GM23338 (cell line): ENCODE results near the gene ABCF1. TPM values are rescaled to one million over a fixed set of nuclear protein-coding genes. Genes with fewer than 3 reads are reported as not detected.

Experiments used
- ATAC-seq: fragments of 200-7000 bp; cut with Tn5 transposase; 3 replicates; pipeline ENCODE4 v1.9.1; 2020
- DNase-seq: peaks from one replicate; pipeline ENCODE4 v3.0.0-alpha.2; 2015; ENCODE audit warnings: low spot score
- H2AFZ ChIP-seq: fragments of 200-600 bp; sonication (generic); 2 replicates; pipeline ENCODE4 v1.8.0; 2016; ENCODE audit warnings: antibody characterized with exemption, mild to moderate bottlenecking, moderate library complexity
- H3F3A ChIP-seq: fragments of 200-600 bp; sonication (generic); replicated peaks from 2 replicates; pipeline ENCODE4 v1.8.0; 2017; ENCODE audit warnings: antibody characterized with exemption, mixed run types, low read depth
- H3K27ac ChIP-seq: fragments of 200-600 bp; sonication (generic); 2 replicates; pipeline ENCODE4 v1.6.1; 2016; ENCODE audit warnings: low read depth
- H3K27me3 ChIP-seq: fragments of 200-600 bp; sonication (generic); 2 replicates; pipeline ENCODE4 v1.8.0; 2016; ENCODE audit warnings: mild to moderate bottlenecking, mixed run types, moderate library complexity; ENCODE audit not compliant: insufficient read depth
- H3K36me3 ChIP-seq: fragments of 200-600 bp; sonication (generic); 2 replicates; pipeline ENCODE4 v1.8.0; 2016; ENCODE audit warnings: mild to moderate bottlenecking; ENCODE audit not compliant: insufficient read depth
- H3K4me1 ChIP-seq: fragments of 200-600 bp; sonication (generic); 2 replicates; pipeline ENCODE4 v1.8.0; 2016; ENCODE audit warnings: mild to moderate bottlenecking, moderate library complexity; ENCODE audit not compliant: insufficient read depth
- H3K4me2 ChIP-seq: fragments of 200-600 bp; sonication (generic); 2 replicates; pipeline ENCODE4 v1.7.1; 2017; ENCODE audit warnings: mixed run types
- H3K4me3 ChIP-seq: fragments of 200-600 bp; sonication (generic); 2 replicates; pipeline ENCODE4 v1.6.1; 2016; ENCODE audit warnings: mixed run types
- H3K79me2 ChIP-seq: fragments of 200-600 bp; sonication (generic); replicated peaks from 2 replicates; pipeline ENCODE4 v1.8.0; 2017; ENCODE audit warnings: mild to moderate bottlenecking; ENCODE audit not compliant: insufficient read depth
- H3K9me2 ChIP-seq: fragments of 200-600 bp; sonication (generic); 2 replicates; pipeline ENCODE4 v1.8.0; 2017; ENCODE audit not compliant: insufficient read depth
- H4K20me1 ChIP-seq: fragments of 200-600 bp; sonication (generic); replicated peaks from 2 replicates; pipeline ENCODE4 v1.8.0; 2017; ENCODE audit warnings: mild to moderate bottlenecking; ENCODE audit not compliant: insufficient read depth
- H3K27ac Mint-ChIP-seq: 2 replicates; pipeline ENCODE4 v1.8.0; 2020; ENCODE audit warnings: inconsistent platforms, mild to moderate bottlenecking, moderate library complexity, mixed read lengths
- H3K27me3 Mint-ChIP-seq: 3 replicates; pipeline ENCODE4 v1.8.0; 2022; ENCODE audit warnings: low read depth, mild to moderate bottlenecking, moderate library complexity, mixed read lengths, inconsistent platforms; ENCODE audit not compliant: insufficient read depth, poor library complexity
- H3K36me3 Mint-ChIP-seq: 3 replicates; pipeline ENCODE4 v1.8.0; 2021; ENCODE audit warnings: low read depth, mild to moderate bottlenecking, inconsistent platforms, moderate library complexity, mixed read lengths
- H3K4me1 Mint-ChIP-seq: 3 replicates; pipeline ENCODE4 v1.8.0; 2020; ENCODE audit warnings: mild to moderate bottlenecking, inconsistent platforms, mixed read lengths
- H3K4me3 Mint-ChIP-seq: 3 replicates; pipeline ENCODE4 v1.8.0; 2021; ENCODE audit warnings: moderate library complexity, mild to moderate bottlenecking, inconsistent platforms, mixed read lengths
- H3K9me3 Mint-ChIP-seq: 3 replicates; pipeline ENCODE4 v1.8.0; 2020; ENCODE audit warnings: moderate library complexity, mild to moderate bottlenecking, inconsistent platforms, mixed read lengths
- CREB1 ChIP-seq: fragments of 250-450 bp; sonication (Bioruptor Pico); IDR thresholded peaks from 2 replicates; pipeline ENCODE4 v1.5.0; 2020; ENCODE audit warnings: low read depth, mild to moderate bottlenecking, moderate library complexity
- EZH2 ChIP-seq: fragments of 200-600 bp; sonication (generic); IDR thresholded peaks from one replicate; pipeline ENCODE4 v1.8.0; 2017; ENCODE audit warnings: antibody characterized with exemption, mild to moderate bottlenecking, low read depth; ENCODE audit not compliant: unreplicated experiment
- EZH2phosphoT487 ChIP-seq: fragments of 200-600 bp; sonication (generic); IDR thresholded peaks from one replicate; pipeline ENCODE4 v1.8.1; 2018; ENCODE audit warnings: antibody characterized with exemption; ENCODE audit not compliant: unreplicated experiment
- JUNB ChIP-seq: IDR thresholded peaks from one replicate; pipeline ENCODE4 v1.6.1; 2016; ENCODE audit warnings: antibody characterized with exemption; ENCODE audit not compliant: unreplicated experiment
- NANOG ChIP-seq: IDR thresholded peaks from 2 replicates; pipeline ENCODE4 v1.6.1; 2016; ENCODE audit warnings: antibody characterized with exemption, borderline replicate concordance
- POLR2AphosphoS5 ChIP-seq: IDR thresholded peaks from 2 replicates; pipeline ENCODE4 v1.6.1; 2016; ENCODE audit warnings: antibody characterized with exemption, low read depth
- STAT1 ChIP-seq: IDR thresholded peaks from one replicate; pipeline ENCODE4 v1.6.1; 2016; ENCODE audit warnings: antibody characterized with exemption; ENCODE audit not compliant: unreplicated experiment
- ZNF114 ChIP-seq: fragments of 250-450 bp; sonication (Bioruptor Pico); IDR thresholded peaks from 2 replicates; pipeline ENCODE4 v1.5.0; 2020; ENCODE audit warnings: mild to moderate bottlenecking, moderate library complexity
- ZNF331 ChIP-seq: fragments of 250-450 bp; sonication (Bioruptor Pico); IDR thresholded peaks from 2 replicates; pipeline ENCODE4 v1.5.0; 2020; ENCODE audit warnings: low read depth, mild to moderate bottlenecking, moderate library complexity
- polyA plus RNA-seq: library from polyadenylated mRNA; unstranded; fragments of >200 nt; fragmentation: Nextera tagmentation; extraction: Ambion mirVana; gene quantifications from 2 replicates; pipeline ENCODE4 v1.2.1, GENCODE V29; 2016
- total RNA-seq: library from RNA; depleted of rRNA; stranded (reverse); fragments of >200 nt; shearing (Covaris generic); gene quantifications from 2 replicates; pipeline ENCODE4 v1.2.3, GENCODE V29; 2014
- TF ChIP-seq, protein P1 (sequence below): IDR thresholded peaks from 2 replicates; pipeline ENCODE4 v1.6.1; 2016; ENCODE audit warnings: antibody characterized with exemption
- TF ChIP-seq, protein P2 (sequence below), 2 experiments: fragments of 200-600 bp in 1 of 2; sonication (generic) in 1 of 2; conservative IDR thresholded peaks; 2 replicates each; pipeline versions ENCODE4 v1.5.1 to v1.6.1; 2016 to 2017; ENCODE audit warnings: antibody characterized with exemption in 2 of 2, low read depth in 2 of 2, mild to moderate bottlenecking in 2 of 2, moderate library complexity in 1 of 2
- TF ChIP-seq, protein P3 (sequence below): IDR thresholded peaks from one replicate; pipeline ENCODE4 v1.6.1; 2018; ENCODE audit warnings: antibody characterized with exemption; ENCODE audit not compliant: unreplicated experiment
- TF ChIP-seq, protein P4 (sequence below): fragments of 250-450 bp; sonication (Bioruptor Pico); IDR thresholded peaks from 2 replicates; pipeline ENCODE4 v1.5.0; 2020; ENCODE audit warnings: mild to moderate bottlenecking, moderate library complexity

The ABCF1 gene
- total and polyA plus RNA-seq, 2 experiments from 2014 or later = 92.6 to 244 TPM

DNA sequence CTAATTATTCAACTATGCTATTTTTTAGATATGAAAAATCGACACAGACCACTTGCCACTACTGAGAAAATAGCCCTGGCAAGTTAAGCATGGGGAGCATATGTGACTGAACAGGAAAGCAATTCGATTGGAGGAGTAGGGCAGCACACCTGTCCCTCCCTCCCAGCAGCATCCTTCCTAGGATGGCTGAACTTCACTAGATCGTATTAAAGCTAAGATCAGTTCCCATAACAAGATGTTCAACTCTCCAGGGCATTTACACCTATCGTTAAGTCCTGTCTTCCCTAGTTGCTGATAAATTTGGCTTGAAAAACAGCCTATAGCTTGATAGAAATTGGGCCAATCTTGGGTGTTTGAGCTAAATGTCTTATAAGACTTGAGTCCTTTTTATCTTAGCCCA, 38.8 kb downstream of the ABCF1 start:
- no peak for ATAC-seq
- Histone ChIP-seq H3K4me2 (no peak overlapping the region), H3K9me2 (no peaks in the 10 kb centered on the region), H3F3A (peaks cover 11% of the 10 kb centered on the region), H2AFZ (no peak overlapping the region), H3K4me1 (peaks cover 13% of the 10 kb centered on the region; the same call in 1 of the 2 replicates), H3K27ac (no peak overlapping the region), H3K4me3 (no peak overlapping the region), H3K36me3 (peaks cover 54% of the 10 kb centered on the region), H4K20me1 (peaks cover 27% of the 10 kb centered on the region), H3K79me2 (peaks cover 34% of the 10 kb centered on the region), H3K27me3 (no peaks in the 10 kb centered on the region)
- TF ChIP-seq CREB1 = no peak
- no peak for TF ChIP-seq STAT1
- TF ChIP-seq ZNF331 (CRISPR knock-in tag) = no peak
- TF ChIP-seq, protein P1, sequence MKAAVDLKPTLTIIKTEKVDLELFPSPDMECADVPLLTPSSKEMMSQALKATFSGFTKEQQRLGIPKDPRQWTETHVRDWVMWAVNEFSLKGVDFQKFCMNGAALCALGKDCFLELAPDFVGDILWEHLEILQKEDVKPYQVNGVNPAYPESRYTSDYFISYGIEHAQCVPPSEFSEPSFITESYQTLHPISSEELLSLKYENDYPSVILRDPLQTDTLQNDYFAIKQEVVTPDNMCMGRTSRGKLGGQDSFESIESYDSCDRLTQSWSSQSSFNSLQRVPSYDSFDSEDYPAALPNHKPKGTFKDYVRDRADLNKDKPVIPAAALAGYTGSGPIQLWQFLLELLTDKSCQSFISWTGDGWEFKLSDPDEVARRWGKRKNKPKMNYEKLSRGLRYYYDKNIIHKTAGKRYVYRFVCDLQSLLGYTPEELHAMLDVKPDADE = no peak
- no peak for TF ChIP-seq EZH2
- TF ChIP-seq, protein P2, sequence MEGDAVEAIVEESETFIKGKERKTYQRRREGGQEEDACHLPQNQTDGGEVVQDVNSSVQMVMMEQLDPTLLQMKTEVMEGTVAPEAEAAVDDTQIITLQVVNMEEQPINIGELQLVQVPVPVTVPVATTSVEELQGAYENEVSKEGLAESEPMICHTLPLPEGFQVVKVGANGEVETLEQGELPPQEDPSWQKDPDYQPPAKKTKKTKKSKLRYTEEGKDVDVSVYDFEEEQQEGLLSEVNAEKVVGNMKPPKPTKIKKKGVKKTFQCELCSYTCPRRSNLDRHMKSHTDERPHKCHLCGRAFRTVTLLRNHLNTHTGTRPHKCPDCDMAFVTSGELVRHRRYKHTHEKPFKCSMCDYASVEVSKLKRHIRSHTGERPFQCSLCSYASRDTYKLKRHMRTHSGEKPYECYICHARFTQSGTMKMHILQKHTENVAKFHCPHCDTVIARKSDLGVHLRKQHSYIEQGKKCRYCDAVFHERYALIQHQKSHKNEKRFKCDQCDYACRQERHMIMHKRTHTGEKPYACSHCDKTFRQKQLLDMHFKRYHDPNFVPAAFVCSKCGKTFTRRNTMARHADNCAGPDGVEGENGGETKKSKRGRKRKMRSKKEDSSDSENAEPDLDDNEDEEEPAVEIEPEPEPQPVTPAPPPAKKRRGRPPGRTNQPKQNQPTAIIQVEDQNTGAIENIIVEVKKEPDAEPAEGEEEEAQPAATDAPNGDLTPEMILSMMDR (conservative IDR thresholded peaks at IDR 0.05; ENCODE audit: low read depth in 2 of 2) = no peak
- TF ChIP-seq ZNF114 (CRISPR knock-in tag) = no peak
- TF ChIP-seq, protein P3, sequence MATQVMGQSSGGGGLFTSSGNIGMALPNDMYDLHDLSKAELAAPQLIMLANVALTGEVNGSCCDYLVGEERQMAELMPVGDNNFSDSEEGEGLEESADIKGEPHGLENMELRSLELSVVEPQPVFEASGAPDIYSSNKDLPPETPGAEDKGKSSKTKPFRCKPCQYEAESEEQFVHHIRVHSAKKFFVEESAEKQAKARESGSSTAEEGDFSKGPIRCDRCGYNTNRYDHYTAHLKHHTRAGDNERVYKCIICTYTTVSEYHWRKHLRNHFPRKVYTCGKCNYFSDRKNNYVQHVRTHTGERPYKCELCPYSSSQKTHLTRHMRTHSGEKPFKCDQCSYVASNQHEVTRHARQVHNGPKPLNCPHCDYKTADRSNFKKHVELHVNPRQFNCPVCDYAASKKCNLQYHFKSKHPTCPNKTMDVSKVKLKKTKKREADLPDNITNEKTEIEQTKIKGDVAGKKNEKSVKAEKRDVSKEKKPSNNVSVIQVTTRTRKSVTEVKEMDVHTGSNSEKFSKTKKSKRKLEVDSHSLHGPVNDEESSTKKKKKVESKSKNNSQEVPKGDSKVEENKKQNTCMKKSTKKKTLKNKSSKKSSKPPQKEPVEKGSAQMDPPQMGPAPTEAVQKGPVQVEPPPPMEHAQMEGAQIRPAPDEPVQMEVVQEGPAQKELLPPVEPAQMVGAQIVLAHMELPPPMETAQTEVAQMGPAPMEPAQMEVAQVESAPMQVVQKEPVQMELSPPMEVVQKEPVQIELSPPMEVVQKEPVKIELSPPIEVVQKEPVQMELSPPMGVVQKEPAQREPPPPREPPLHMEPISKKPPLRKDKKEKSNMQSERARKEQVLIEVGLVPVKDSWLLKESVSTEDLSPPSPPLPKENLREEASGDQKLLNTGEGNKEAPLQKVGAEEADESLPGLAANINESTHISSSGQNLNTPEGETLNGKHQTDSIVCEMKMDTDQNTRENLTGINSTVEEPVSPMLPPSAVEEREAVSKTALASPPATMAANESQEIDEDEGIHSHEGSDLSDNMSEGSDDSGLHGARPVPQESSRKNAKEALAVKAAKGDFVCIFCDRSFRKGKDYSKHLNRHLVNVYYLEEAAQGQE = no peak
- TF ChIP-seq, protein P4, sequence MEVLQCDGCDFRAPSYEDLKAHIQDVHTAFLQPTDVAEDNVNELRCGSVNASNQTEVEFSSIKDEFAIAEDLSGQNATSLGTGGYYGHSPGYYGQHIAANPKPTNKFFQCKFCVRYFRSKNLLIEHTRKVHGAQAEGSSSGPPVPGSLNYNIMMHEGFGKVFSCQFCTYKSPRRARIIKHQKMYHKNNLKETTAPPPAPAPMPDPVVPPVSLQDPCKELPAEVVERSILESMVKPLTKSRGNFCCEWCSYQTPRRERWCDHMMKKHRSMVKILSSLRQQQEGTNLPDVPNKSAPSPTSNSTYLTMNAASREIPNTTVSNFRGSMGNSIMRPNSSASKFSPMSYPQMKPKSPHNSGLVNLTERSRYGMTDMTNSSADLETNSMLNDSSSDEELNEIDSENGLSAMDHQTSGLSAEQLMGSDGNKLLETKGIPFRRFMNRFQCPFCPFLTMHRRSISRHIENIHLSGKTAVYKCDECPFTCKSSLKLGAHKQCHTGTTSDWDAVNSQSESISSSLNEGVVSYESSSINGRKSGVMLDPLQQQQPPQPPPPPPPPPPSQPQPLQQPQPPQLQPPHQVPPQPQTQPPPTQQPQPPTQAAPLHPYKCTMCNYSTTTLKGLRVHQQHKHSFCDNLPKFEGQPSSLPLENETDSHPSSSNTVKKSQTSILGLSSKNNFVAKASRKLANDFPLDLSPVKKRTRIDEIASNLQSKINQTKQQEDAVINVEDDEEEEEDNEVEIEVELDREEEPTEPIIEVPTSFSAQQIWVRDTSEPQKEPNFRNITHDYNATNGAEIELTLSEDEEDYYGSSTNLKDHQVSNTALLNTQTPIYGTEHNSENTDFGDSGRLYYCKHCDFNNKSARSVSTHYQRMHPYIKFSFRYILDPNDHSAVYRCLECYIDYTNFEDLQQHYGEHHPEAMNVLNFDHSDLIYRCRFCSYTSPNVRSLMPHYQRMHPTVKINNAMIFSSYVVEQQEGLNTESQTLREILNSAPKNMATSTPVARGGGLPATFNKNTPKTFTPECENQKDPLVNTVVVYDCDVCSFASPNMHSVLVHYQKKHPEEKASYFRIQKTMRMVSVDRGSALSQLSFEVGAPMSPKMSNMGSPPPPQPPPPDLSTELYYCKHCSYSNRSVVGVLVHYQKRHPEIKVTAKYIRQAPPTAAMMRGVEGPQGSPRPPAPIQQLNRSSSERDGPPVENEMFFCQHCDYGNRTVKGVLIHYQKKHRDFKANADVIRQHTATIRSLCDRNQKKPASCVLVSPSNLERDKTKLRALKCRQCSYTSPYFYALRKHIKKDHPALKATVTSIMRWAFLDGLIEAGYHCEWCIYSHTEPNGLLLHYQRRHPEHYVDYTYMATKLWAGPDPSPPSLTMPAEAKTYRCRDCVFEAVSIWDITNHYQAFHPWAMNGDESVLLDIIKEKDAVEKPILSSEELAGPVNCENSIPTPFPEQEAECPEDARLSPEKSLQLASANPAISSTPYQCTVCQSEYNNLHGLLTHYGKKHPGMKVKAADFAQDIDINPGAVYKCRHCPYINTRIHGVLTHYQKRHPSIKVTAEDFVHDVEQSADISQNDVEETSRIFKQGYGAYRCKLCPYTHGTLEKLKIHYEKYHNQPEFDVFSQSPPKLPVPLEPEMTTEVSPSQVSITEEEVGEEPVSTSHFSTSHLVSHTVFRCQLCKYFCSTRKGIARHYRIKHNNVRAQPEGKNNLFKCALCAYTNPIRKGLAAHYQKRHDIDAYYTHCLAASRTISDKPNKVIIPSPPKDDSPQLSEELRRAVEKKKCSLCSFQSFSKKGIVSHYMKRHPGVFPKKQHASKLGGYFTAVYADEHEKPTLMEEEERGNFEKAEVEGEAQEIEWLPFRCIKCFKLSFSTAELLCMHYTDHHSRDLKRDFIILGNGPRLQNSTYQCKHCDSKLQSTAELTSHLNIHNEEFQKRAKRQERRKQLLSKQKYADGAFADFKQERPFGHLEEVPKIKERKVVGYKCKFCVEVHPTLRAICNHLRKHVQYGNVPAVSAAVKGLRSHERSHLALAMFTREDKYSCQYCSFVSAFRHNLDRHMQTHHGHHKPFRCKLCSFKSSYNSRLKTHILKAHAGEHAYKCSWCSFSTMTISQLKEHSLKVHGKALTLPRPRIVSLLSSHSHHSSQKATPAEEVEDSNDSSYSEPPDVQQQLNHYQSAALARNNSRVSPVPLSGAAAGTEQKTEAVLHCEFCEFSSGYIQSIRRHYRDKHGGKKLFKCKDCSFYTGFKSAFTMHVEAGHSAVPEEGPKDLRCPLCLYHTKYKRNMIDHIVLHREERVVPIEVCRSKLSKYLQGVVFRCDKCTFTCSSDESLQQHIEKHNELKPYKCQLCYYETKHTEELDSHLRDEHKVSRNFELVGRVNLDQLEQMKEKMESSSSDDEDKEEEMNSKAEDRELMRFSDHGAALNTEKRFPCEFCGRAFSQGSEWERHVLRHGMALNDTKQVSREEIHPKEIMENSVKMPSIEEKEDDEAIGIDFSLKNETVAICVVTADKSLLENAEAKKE (CRISPR knock-in tag) = no peak
- TF ChIP-seq NANOG = no peak
- TF ChIP-seq JUNB = no peak
- no peak for TF ChIP-seq POLR2AphosphoS5
- TF ChIP-seq EZH2phosphoT487 = no peak
- Mint-ChIP-seq H3K4me1 (peaks cover 30% of the 10 kb centered on the region), H3K27ac (no peak overlapping the region), H3K9me3 (0 out of 3 replicates have a peak, but pooled peaks cover under 1% of the 10 kb centered on the region), H3K36me3 (peaks cover 96% of the 10 kb centered on the region), H3K4me3 (no peak overlapping the region), H3K27me3 (peaks cover 22% of the 10 kb centered on the region)
- DNase-seq = no peak
